Left hindlimb (tissue), 1 donor: Measurements from ENCODE around the gene TRPM2.
"Not testable (repeated sequence)": the region's sequence is repeated elsewhere in the genome, so short reads cannot be mapped to it uniquely, and the experiment has no call there.

Source experiments
- DNase-seq: peaks from one replicate; pipeline ENCODE4 v3.0.0-alpha.2; 2018

Gene TRPM2

DNA sequence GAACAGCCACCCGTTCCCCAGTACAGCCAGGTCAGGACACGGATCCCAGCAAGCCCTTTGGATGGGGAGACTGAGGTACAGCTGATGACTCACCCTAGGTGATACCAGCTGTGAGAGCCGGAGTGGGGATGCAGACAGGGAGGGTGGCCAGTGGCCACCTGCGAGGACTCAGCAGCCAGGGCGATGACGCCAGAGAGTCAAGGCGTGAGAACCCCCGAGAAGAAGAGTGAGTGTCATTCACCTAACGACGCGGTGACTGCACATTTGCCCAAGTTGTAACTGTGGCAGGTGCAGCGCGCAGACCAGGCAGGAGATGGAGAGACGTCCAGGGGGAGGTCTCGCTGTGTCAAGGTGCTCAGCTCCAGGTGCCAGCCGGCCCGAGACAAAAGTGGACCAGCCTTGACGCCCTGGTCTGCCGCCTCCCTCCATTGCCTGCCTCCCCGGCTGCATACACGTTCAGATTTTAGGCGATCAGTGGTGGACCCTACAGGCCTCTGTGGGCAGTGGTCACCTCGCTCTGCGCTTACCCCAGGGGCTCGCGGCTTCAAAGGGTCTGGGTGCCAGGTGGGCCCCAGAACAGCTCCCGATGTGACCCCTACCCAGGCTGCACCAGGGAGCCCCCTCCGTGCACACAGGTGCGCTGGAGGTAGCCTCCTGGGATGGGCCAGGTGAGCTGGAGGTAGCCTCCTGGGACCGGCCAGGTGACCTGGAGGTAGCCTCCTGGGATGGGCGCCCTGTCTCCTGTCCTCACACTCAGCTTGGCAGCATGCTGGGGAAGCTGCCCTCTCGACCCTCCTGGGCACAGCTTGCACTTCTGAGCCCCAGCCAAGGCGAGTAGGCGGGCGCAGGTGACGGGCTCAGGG lies 113.8 kb downstream of the TRPM2 start:
- no peak for DNase-seq

DNA sequence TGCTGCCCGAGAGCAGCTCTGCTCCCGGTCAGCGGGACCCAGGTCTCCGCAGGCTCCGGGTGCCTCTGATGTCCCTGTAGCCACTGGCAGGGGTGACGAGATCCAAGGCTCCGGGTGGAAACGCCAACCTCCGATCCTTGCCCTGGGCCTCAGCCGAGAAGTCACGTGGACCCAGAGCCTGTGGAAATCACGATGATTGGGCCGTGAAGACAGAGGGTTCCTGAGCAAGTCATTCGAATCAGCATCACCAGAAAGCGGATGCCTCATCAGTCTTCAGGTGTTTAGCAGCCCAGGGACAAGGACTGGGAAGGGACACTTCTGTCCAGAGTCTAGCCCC lies 114.4 kb downstream of the TRPM2 start:
- DNase-seq = no peak

DNA sequence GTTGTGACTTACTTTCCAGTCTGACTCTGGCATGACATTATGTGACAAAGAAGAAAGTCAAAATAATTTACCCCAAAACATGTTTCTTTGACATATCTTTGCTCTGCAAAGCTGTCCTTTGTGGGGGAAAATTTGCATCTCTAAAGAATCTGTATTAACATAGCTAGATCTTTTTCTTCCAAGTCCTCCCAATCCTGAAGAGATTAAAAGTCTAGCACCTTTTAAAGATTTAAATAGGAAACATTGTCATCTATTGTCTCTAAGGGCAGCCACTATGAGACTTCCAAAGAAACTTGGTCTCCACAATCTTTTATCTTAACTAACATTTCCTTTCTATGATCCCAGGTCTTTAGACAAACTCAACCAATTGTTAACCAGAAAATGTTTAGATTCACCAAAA lies 117.9 kb downstream of the TRPM2 start:
- no peak for DNase-seq

DNA sequence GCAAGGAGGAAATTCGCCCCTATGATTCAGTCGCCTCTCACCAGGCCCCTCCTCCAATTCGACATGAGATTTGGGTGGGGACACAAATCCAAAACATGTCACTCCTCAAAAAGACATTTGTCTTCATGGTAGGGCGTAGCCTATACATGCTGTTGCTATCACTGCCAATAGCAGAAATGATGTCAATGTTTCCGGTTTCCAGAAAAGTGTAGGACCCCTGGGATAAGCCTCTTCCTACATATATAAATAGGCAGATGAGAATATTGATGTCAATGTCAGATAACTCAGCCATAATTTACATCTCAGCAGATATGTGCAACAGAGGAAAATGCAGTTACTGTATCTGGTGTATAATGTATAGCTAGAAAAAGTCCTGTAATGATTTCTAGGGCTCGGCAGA lies 118.6 kb downstream of the TRPM2 start:
- no peak for DNase-seq

DNA sequence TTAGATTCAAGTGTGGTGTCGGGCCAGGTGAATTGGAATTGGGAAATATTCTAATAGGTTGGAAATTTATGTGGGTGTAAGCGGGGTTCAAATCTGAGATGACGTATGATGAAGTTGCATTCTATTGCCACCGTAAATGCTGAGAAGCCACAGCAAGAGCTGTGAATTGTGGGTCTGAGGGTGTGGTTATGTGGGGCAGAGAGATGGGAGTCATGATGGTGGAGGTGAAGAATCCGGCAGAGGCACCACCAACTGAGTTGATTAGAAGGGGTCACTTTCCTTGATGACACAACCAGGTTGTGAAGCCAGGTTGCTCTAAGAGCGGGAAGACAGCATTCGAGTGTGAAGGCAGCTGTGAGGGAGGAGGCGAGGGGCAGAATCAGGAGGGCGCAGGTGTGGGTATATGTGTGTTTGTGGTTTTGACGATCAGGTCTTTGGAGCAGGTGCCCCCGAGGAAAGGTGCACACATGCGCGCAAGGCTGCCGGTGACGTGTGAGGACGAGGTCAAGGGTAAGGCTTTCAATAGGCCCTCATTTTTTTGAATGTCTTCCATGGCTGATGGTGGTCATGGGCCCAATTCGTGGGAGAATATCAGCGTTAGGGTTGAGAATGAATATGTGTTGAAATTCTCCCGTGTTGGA lies 120.6 kb downstream of the TRPM2 start:
- no peak for DNase-seq

DNA sequence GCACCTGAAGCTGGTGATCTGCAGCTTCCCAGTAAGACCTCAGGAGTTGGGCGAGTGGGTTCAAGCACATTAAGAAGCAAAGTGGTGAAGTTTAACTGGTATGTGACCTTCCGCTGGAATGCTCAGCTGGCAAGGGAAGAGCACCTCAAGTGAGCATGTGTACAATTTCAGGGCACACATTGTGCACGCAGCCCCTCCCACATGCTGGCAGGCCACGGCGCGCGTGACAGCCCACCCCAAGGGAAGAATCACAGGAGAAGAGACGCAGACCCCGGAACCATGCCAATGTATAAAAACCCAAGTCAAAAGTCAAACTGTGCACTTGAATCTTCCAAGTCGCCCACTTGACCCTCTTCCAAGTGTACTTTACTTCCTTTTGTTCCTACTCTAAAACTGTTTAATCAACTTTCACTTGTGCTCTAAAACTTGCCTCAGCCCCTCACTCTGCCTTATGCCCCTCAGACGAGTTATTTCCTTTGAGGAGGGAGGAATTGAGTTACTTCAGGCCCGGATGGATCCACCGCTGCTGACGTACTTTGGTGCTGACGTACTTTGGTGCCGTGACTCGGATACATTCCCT lies 121.9 kb downstream of the TRPM2 start:
- DNase-seq = no peak

DNA sequence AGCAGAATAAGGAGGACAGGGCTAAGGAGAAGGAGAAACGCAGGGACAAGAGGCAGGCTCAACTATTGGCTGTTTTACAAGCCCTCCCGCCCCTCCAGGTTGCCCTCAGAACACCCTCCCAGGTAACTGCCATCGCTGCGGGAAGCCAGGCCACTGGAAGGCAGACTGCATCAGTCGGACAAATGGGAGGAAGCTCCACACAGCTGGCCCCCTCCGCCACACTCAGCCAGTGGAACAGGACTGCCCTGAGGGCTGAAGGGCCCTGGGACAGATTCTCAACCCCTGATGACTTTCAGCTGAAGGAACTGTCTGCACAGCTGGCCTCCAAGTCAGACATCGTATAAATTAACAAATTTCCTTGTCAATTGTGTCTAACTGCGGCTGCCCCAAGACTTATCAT lies 123.7 kb downstream of the TRPM2 start:
- no peak for DNase-seq

DNA sequence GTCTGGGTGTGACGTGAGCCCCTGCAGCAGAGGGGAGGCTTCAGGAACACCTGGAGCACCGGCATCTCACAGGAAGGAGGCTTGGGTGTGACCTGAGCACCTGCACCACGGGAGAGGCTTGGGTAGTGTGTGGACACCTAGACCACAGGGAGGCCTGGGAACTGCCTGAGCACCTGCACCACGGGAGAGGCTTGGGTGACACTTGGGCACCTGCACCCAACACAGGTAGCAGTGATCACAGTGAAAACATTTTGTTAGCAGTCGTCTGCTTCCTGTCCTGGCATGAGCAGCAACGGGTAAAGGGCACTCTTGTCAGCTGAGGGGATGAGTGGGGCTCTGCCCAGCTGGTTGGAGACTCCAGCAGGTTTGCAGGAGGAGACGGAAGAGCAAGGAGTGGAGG lies 124.3 kb downstream of the TRPM2 start:
- DNase-seq = no peak

DNA sequence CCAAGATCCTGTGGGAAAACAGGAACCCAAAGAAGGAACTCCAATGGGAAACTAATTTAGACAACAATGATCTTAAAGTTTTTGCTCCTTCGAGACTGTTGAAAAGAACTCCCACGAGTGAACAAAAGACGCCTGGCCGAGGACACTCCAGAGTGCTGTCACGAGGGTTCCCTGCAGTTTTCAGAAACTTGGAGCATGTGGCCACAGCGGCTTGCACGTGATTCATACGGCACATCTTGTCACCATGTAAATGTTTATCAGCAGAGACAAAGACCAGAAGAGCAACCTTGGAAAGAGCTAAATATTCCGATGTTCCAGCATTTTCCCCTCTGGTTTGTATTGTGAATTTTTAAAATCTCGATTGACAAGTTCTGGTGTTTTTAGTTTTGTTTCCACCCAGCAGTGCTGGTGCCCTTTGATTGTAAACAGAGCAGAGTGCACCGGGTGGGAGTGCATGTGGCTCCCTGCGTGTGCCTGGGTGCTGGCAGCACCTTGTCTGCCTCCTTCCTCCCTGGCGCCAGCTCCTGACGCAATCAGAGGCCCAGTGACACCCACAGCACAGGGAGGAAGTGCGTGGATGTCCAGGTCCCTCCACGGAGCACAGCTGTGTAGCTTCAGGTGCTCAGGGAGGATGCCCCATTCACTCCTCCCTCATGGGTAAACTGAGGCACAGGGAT lies 124.8 kb downstream of the TRPM2 start:
- DNase-seq = no peak

DNA sequence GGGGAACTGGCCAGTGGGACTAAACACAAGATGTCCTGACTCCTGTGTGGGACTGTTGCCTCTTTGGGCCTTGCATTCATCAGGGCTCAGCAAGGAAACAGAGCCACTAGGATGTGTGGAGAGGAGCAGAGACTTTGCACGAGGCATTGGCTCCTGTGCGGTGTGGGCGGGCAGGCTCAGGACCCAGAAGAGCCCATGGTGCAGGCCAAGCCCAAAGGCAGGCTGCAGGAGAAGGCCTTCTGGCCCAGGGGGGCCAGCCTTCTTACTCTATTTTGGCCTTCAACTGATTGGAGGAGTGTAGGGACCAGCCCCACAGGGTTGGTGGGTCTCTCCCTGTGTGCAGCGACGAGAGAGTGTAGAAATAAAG lies 125.4 kb downstream of the TRPM2 start:
- DNase-seq = no peak

DNA sequence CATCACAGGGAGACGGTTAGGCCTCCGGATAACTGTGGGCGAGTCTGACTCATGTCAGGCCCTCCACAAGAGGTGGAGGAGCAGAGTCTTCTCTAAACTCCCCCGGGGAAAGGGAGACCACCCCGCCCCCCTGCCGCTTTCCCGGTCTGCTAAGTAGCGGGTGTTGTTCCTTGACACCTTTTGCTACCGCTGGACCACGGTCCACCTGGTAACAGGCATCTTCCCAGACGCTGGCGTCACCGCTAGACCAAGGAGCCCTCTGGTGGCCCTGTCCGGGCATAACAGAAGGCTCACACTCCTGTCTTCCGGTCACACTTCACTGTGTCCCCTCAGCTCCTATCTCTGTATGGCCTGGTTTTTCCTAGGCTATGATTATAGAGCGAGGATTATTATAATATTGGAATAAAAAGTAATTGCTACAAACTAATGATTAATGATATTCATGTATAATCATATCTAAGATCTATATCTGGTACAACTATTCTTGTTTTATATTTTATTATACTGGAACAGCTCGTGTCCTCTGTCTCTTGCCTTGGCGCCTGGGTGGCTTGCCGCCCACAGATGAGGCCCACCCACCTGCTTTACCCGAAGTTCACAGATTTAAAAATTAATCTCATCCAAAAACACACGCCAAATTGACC lies 126.3 kb downstream of the TRPM2 start:
- DNase-seq = not testable (repeated sequence)

DNA sequence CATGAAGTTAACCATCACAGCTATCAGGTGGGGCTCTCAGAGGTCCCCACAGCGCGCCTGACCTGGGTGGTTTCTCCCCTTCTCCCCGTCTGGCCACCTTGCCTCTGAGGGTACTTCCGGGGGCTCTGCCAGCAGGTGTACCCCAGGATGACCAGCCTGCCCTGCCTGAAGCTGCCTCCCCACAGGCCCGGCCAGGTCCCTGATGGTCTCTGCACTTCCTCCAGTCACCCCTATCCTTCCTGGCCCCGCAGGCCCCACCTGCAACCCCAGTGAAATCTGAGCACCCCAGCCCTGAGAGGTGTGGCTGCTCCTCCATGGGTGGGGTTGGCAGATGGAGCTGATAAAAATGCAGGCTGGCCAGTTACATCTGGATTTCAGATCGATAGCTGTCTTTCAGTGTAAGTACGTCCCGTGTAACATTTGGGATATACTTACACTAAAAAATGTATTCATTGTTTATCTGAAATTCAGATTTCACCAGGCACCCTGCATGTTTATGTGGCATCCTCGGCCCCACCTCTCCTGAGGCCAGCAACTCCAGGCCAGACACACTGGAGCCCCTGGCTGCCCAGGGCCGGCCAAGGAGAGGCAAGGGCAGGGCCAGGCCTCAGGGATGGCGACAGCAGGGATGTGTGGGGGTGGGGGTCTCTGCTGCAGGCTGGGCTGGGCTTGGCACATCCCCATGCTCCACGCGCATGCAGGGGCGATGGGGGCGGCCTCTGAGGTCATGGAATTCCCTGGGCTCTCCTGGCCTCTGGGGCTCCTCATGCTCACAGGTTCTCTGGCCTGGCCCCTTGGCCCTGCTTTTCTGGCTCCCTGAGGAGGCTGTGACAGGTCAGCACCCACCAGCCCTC lies 127.0 kb downstream of the TRPM2 start:
- no peak for DNase-seq

DNA sequence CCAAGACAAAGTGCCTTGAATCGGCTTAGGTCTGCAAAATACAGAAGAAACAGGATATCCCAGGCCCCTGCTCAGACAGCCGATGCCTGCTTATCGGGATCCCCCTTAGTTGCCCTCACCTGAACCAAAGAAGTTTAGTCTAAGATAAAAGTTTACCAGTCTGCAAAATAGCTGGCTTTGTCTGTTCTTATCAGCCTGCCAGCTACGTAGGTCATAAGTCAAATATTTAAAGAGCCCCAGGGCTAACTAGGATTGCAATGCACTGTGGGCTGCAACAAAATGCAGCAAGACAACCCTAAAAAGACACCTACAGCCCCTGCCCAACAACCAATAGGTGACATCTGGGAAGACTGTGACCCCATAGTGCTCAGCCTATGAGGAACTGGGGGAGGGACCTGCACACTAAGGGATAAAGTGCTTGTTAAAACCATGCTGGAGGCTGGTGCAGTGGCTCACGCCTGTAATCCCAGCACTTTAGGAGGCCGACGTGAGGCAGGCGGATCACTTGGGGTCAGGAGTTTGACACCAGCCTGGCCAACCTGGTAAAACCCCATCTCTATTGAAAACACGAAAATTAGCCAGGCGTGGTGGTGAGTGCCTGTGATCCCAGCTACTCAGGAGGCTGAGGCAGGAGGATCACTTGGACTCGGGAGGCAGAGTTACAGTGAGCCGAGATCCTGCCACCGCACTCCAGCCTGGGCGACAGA lies 129.3 kb downstream of the TRPM2 start:
- no peak for DNase-seq

DNA sequence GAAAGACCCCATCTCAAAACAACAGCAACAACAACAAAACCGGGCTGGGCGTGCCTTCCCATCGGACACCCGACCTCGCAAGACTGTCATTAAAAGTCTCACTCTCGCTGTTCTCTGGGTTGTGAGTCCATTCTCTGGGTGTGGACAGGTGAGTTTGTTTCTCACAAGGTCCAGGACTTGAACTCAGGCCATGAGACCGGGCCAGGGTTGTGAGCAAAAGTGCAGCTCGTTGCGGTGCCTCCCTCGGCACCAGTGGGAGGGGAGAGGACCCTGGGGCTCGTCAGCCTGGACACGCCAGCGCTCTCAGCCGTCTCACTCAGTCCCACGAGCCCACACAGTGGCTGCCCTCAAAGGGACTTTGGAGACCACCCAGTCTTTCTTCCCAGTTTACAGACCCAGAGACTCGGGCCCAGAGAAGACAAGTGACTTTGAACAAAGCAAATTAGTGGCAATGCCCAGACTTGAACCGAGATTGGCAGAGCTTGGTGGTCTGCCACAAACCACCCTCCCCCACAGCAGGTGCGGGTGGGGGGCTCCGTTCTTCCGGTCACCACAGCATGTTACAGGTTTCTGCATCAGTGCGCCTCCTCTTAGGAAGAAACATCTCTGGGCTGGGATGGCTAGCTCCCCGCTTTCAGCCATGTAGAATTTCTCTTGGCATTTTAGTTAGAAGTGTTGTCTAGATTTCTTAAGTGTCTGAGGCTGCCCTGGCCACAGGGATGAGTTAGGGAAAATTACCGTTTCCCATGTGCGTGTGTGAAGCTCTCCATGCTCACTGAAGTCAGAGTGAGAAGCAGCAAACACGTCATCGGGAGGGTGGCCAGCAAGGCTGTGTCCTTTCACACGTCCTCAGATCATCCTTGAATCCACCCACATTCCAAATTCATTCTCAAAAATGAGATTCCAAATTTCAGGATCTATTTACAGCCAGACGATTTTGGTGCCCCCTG lies 130.1 kb downstream of the TRPM2 start:
- DNase-seq = no peak

DNA sequence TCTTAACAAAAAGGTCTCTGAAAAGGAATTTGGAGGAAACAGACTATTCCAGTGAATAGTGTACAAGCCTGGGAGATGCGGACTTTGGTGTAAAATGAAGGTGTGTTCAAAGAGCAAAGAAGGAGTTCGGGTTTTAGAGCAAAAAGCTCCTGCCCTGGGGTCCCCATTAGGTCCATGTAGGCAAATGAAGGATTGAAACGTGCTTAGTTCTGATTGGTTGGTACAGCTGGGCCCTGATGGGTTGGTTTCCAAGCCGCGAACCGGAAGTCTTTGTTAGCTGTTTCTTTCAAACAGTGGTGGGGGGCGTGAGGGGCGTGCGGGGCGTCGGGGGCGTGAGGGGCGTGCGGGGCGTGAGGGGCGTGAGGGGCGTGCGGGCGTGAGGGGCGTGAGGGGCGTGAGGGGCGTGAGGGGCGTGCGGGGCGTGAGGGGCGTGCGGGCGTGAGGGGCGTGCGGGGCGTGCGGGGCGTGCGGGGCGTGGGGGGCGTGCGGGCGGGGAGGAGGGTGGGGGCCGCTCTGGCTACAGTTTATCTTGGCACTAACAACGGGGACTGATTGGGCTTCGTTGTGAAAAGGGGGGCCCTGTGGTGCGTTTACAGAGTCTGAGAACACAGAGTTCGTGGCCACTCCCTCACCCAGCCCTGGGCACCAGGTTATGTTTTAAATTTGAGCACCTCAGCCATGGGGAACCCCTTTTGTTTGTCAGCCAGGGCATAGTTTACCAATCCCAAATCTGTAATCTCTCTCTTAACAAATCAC lies 131.3 kb downstream of the TRPM2 start:
- DNase-seq = no peak

DNA sequence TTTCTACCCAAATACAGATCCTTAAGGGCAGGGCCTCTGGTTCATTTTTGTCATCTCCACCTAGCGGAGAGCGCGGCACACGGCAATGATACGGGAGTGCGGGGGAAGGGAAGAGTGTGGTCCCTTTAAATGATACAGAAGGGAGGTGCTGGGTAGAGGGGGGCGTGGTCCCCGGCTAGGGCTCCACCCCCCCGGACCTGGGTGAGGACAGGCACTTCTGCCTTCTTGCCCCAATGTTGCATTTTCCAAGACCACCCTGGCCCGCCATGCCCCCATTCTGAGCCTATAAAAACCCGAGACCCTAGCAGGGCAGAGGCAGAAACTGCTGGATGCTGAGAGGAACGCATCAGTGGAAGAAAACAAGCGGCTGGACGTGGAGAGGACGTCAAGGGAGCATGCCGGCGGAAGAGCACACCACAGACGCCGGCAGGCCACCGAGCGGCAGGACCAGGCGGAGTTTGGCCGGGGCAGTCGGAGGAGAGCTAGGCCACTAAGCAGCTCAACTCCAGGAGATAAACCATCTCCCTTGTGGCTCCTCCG lies 131.9 kb downstream of the TRPM2 start:
- DNase-seq = no peak

DNA sequence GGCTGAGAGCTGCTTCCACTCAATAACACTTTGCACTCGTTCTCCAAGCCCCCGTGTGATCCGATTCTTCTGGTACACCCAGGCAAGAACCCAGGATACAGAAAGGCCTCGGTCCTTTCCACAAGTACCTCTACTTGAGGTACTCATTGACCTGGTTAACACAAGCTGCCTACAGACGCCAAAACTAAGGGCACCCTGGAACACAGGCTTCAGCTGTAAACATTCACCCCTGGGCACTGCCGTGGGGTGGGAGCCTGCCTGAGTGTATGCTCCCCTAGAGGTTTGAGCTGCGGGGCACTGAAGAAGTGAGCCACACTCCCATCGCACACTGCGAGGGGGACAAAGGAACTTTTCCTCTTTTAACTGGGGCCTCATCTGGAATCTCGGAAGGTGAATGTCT lies 132.4 kb downstream of the TRPM2 start:
- DNase-seq = no peak

DNA sequence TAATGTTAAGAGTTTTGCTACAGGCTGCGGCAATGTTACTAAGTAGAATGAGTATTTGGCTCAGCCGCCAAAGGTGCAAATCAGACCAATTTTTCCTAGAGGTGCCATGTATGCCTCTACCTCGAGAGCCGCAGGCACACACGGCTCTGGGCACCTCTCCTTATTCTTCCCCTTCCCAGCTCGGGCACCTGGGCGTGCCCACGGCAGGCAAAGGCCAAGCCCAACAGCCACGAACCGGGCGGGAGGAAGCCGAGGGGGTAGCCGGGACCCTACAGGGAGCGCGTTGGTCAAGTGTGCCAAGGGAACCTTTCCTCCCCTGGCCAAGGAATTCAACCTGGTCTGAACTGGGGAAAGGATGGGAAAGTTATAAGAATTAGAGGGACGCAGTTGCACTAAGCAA lies 132.9 kb downstream of the TRPM2 start:
- no peak for DNase-seq

DNA sequence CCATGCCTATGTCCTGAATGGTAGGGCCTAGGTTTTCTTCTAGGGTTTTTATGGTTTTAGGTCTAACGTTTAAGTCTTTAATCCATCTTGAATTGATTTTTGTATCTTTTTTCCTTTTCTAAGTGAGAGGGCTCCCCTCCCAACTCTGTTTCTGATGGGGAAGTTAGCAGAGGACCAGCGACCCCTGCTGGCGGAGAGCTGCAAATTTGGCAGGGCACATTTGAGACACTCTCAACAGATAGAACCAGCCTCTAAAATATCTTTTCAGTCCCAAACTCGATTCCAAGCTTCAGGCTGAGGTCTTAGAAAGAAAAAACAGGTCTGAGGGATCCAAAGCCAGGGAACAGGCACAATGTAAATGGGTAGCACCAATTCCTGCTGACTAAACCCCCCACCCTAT lies 134.4 kb downstream of the TRPM2 start:
- DNase-seq = no peak
